DND-41 (cell line): ENCODE data around the gene CCND1.

Experiments
- ATAC-seq: fragments of 200-7000 bp; cut with Tn5 transposase; 3 replicates; pipeline ENCODE4 v1.9.1; 2021; ENCODE audit warnings: low read depth; ENCODE audit not compliant: insufficient read depth
- DNase-seq: peaks from one replicate; pipeline ENCODE4 v3.0.0-alpha.2; 2020
- H2AFZ ChIP-seq: 2 replicates; pipeline ENCODE4 v1.6.0; 2012; ENCODE audit warnings: low read depth, low read length
- H3K27ac ChIP-seq: 2 replicates; pipeline ENCODE4 v1.5.1; 2012; ENCODE audit warnings: low read length, inconsistent platforms
- H3K27me3 ChIP-seq: fragments of 200-600 bp; sonication (generic); 2 replicates; pipeline ENCODE4 v1.6.0; 2012; ENCODE audit warnings: low read length, mild to moderate bottlenecking, inconsistent platforms; ENCODE audit not compliant: insufficient read depth, poor library complexity
- H3K36me3 ChIP-seq: 2 replicates; pipeline ENCODE4 v1.5.1; 2012; ENCODE audit warnings: low read length, inconsistent platforms; ENCODE audit not compliant: insufficient read depth
- H3K4me1 ChIP-seq: 2 replicates; pipeline ENCODE4 v1.5.1; 2012; ENCODE audit warnings: mild to moderate bottlenecking, low read length; ENCODE audit not compliant: insufficient read depth
- H3K4me2 ChIP-seq: 2 replicates; pipeline ENCODE4 v1.6.0; 2012; ENCODE audit warnings: mild to moderate bottlenecking, moderate library complexity, low read length, inconsistent platforms; ENCODE audit not compliant: insufficient read depth
- H3K4me3 ChIP-seq, 2 experiments: fragments of 200-600 bp in 1 of 2; shearing (Covaris generic) in 1 of 2; 2 replicates each; pipeline ENCODE4 v1.5.1; 2012 to 2016; ENCODE audit warnings: inconsistent platforms in 2 of 2, low read length in 2 of 2, mild to moderate bottlenecking in 2 of 2, low read depth in 1 of 2, moderate library complexity in 1 of 2
- H3K79me2 ChIP-seq: 2 replicates; pipeline ENCODE4 v1.6.0; 2012; ENCODE audit warnings: low read length, inconsistent platforms; ENCODE audit not compliant: insufficient read depth
- H3K9ac ChIP-seq: 2 replicates; pipeline ENCODE4 v1.6.0; 2012; ENCODE audit warnings: low read depth, mild to moderate bottlenecking, inconsistent platforms, low read length, moderate library complexity
- H3K9me3 ChIP-seq: 2 replicates; pipeline ENCODE4 v1.5.1; 2012; ENCODE audit warnings: low read length, moderate library complexity, mild to moderate bottlenecking, inconsistent platforms; ENCODE audit not compliant: insufficient read depth, severe bottlenecking
- H4K20me1 ChIP-seq: 2 replicates; pipeline ENCODE4 v1.6.0; 2012; ENCODE audit warnings: low read length; ENCODE audit not compliant: insufficient read depth
- CTCF ChIP-seq: IDR thresholded peaks from 2 replicates; pipeline ENCODE4 v1.5.1; 2012; ENCODE audit warnings: borderline replicate concordance, low read length, moderate library complexity, mild to moderate bottlenecking; ENCODE audit not compliant: poor library complexity, severe bottlenecking; ENCODE audit errors: extremely low read depth
- EZH2 ChIP-seq: IDR thresholded peaks from 3 replicates; pipeline ENCODE4 v1.6.1; 2012; ENCODE audit warnings: borderline replicate concordance, low read depth, mild to moderate bottlenecking, moderate library complexity, low read length, inconsistent platforms; ENCODE audit not compliant: severe bottlenecking

Gene CCND1

DNA sequence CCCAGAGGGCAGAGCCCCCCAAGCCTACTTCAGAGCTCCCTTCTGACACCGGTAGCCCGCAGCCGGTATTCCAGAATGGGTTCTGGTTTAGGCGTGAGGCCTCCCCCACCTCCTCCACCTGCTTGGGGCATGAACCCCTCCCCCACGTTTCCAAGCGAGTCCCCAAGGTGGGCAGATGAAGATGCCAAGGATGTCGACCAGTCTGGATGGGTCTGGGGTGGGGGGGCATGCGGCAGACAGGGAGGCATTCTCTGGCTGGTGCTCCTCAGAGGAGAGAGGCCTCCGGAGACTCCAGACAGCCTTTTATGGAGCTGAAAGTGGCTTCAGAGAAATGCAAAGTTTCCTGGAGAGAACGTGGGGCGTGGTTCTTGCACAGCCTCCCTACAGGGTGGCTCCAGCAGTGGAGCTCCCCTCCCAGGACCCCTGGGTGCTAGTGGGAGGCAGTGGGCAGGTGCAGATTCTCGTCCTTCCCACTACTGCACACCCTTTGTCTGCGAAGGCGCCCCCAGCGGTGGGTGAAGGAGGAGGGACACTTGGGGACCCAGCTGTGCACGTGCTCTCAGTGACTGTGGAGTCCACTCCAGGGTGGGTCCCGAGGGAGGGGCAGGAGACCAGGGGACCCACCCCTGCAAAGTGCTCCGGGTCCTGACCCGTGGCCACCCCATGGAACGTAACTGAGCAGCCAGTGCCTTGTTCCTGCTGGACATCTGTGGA lies 4.2 kb downstream of the CCND1 start:
- no peak overlapping the region for H3K4me2 ChIP-seq

GRCh38 chr11:69645801-69646492 lies 5.0 kb downstream of the CCND1 start:
- no peaks in the 10 kb centered on the region for H3K36me3 ChIP-seq
- H3K9me3 ChIP-seq, result no peaks in the 10 kb centered on the region
- no peaks in the 10 kb centered on the region for H3K79me2 ChIP-seq
- ATAC-seq (no peak), DNase-seq (no peak)
- H3K9ac ChIP-seq, result no peak overlapping the region
- H2AFZ ChIP-seq, result no peak overlapping the region
- H3K4me2 ChIP-seq, result no peak overlapping the region
- TF ChIP-seq EZH2, result no peak
- no peak for TF ChIP-seq CTCF
- H4K20me1 ChIP-seq, result no peaks in the 10 kb centered on the region; the same call in 1 of the 2 replicates
- H3K27ac ChIP-seq, result no peak overlapping the region
- H3K4me3 ChIP-seq, result no peak overlapping the region
- no peaks in the 10 kb centered on the region for H3K4me1 ChIP-seq
- no peaks in the 10 kb centered on the region for H3K27me3 ChIP-seq

More for the DNA sequence above, 4.2 kb downstream of the CCND1 start:
- Histone ChIP-seq H2AFZ (no peak overlapping the region), H3K4me3 (no peak overlapping the region), H3K27ac (no peak overlapping the region), H3K9ac (no peak overlapping the region), H3K79me2 (no peaks in the 10 kb centered on the region), H3K27me3 (no peaks in the 10 kb centered on the region), H3K4me1 (no peaks in the 10 kb centered on the region), H4K20me1 (no peaks in the 10 kb centered on the region; the same call in 1 of the 2 replicates), H3K9me3 (no peaks in the 10 kb centered on the region), H3K36me3 (no peaks in the 10 kb centered on the region)
- DNase-seq (no peak), ATAC-seq (no peak)
- TF ChIP-seq EZH2 (no peak), CTCF (no peak)

GRCh38 chr11:69646493-69647389 lies 5.8 kb downstream of the CCND1 start:
- Histone ChIP-seq H3K27me3 (no peaks in the 10 kb centered on the region), H3K4me3 (no peak overlapping the region), H3K9me3 (no peaks in the 10 kb centered on the region), H4K20me1 (no peaks in the 10 kb centered on the region; the same call in 1 of the 2 replicates), H3K36me3 (no peaks in the 10 kb centered on the region), H3K4me1 (no peaks in the 10 kb centered on the region), H3K9ac (no peak overlapping the region), H3K79me2 (no peaks in the 10 kb centered on the region), H3K4me2 (no peak overlapping the region), H3K27ac (no peak overlapping the region), H2AFZ (no peak overlapping the region)
- TF ChIP-seq CTCF (no peak), EZH2 (no peak)
- no peak for DNase-seq
- no peak for ATAC-seq
